Activated T-cell treated with anti-CD3 and anti-CD28 coated beads for 1 hour (primary cell): ENCODE measurements around the gene ZNF384.

ENCODE experiments used
- DNase-seq: peaks from one replicate; pipeline ENCODE4 v3.0.0-alpha.2; 2020; ENCODE audit warnings: low read depth

ZNF384 gene

DNA sequence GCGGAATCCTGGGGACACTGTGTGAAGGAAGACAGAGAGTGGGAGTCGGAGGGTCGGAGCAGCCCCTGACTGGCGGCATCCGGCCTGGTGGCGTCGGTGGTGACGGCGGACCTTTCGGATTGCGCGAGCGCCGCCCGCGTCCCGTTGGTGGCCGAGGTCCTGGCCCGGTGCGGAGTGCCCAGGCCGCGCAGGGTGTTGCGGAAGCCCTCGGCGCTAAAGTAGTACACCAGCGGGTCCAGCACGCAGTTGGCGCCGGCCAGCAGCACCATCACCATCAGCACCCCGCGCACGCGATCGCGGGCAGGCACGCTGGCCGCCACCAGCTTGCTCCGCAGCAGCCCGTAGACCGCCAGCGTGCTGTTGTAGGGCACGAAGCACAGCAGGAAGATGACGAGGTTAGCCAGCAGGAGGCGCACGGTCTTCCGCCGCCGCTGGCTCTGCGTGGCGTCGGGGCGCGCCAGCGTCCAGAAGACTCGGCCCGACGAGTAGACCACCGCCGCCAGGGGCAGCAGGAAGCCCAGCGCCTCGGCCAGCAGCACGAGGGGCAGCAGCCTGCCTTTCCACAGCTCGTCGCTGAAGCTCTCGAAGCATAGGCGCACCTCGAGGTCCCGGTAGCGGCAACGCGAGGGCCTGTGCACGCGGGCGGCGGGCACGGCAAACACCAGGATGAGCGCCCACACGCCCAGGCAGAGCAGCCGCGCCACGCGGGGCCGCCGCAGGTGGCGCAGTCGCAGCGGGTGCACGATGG, 68.9 kb downstream of the ZNF384 start:
- DNase-seq = no peak

DNA sequence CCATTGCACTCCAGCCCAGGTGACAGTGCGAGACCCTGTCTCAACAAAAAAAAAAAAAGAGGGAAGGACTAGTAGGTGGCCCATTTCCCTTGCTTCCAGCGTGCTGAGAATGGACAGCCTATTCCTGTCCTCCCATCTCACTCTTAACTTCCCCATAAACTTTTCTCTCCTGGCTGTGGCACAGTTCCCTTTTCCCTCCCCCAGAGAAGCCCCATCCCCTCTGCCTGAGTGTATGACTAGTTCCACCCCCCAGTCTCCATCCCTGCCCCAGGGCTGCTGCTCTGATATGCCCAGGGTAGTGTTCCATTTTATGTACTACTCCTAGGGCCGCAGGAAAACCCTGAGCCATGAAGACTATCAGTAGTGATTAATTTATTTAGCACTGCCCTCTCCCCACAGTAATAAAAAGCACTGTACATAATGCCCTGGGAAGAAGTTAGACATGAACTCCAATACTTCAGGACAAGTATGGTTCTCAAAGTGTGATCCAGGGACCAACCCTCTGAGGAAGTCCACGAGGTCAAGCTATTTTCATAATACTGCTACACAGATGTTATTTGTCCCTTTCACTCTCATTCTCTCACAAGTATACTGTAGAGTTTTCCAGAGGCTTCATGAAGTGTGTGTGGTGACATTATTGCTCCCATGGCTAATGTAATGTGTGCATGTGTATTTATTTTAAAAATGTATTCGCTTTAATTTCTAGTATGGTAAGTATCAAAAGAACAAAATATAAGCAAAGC, 70.5 kb downstream of the ZNF384 start:
- DNase-seq = no peak
